A673 (cell line): ENCODE results near the gene CELF4. TPM values are rescaled to one million over a fixed set of nuclear protein-coding genes. Genes with fewer than 3 reads are reported as not detected.

Experiments
- BruUV-seq: library from RNA; stranded (reverse); fragments of 400-500 nt; replicated peaks from 2 replicates; lab custom pipeline; 2021; lab: Mats Ljungman, UMichigan
- CTCF ChIA-PET: fragments of 300-600 bp; sonication (Branson Sonifier 250); formaldehyde crosslinking; loops from one replicate; lab custom pipeline; 2022; ENCODE audit warnings: antibody characterized with exemption; lab: Charles Lee
- POLR2A ChIA-PET: fragments of 300-600 bp; sonication (Branson Sonifier 250); formaldehyde crosslinking; loops from one replicate; lab custom pipeline; 2022; ENCODE audit warnings: antibody characterized with exemption; ENCODE audit not compliant: low non-redundant PET; lab: Charles Lee
- DNase-seq: peaks from one replicate; pipeline ENCODE4 v3.0.0-alpha.2; 2015; ENCODE audit warnings: low spot score
- H3K27ac ChIP-seq: fragments of 200-600 bp; sonication (generic); 2 replicates; pipeline ENCODE4 v1.5.1; 2016; ENCODE audit warnings: mixed run types, low read depth, mild to moderate bottlenecking, mixed read lengths, antibody characterized with exemption, low read length; ENCODE audit not compliant: poor library complexity, severe bottlenecking
- H3K27me3 ChIP-seq: fragments of 200-600 bp; sonication (generic); replicated peaks from 2 replicates; pipeline ENCODE4 v1.6.1; 2017; ENCODE audit warnings: mixed run types, low read depth, mild to moderate bottlenecking, mixed read lengths, antibody characterized with exemption, low read length; ENCODE audit not compliant: insufficient read depth, poor library complexity
- H3K36me3 ChIP-seq: fragments of 200-600 bp; sonication (generic); 2 replicates; pipeline ENCODE4 v1.6.1; 2016; ENCODE audit warnings: mixed run types, mild to moderate bottlenecking, mixed read lengths, antibody characterized with exemption, low read length; ENCODE audit not compliant: insufficient read depth, poor library complexity, severe bottlenecking
- H3K4me1 ChIP-seq: fragments of 200-600 bp; sonication (generic); 2 replicates; pipeline ENCODE4 v1.6.1; 2017; ENCODE audit warnings: mixed run types, mild to moderate bottlenecking, mixed read lengths, antibody characterized with exemption, low read length; ENCODE audit not compliant: insufficient read depth, poor library complexity, severe bottlenecking
- H3K4me3 ChIP-seq: fragments of 200-600 bp; sonication (generic); 2 replicates; pipeline ENCODE4 v1.5.1; 2016; ENCODE audit warnings: low read depth, mixed run types, mild to moderate bottlenecking, mixed read lengths, low read length; ENCODE audit not compliant: poor library complexity, severe bottlenecking
- H3K9me3 ChIP-seq: fragments of 200-600 bp; sonication (generic); 2 replicates; pipeline ENCODE4 v1.6.1; 2016; ENCODE audit warnings: mixed run types, low read depth, mild to moderate bottlenecking, mixed read lengths, antibody characterized with exemption, low read length; ENCODE audit not compliant: poor library complexity, severe bottlenecking
- EZH2 ChIP-seq: fragments of 200-600 bp; sonication (generic); IDR thresholded peaks from 2 replicates; pipeline ENCODE4 v1.6.1; 2017; ENCODE audit warnings: borderline replicate concordance, low read depth, mild to moderate bottlenecking, mixed read lengths, antibody characterized with exemption, low read length; ENCODE audit not compliant: poor library complexity, severe bottlenecking
- intact Hi-C: fragments of 100-400 bp; cut with micrococcal nuclease; formaldehyde crosslinking; loops from one replicate; pipeline ENCODE4 v1.10.0; 2022; ENCODE audit not compliant: unreplicated experiment
- total RNA-seq: library from RNA; stranded (reverse); gene quantifications from 2 replicates; pipeline ENCODE4 v1.2.3, GENCODE V29; 2021
- TF ChIP-seq, protein P1 (sequence below): fragments of 300-800, 200-600 bp; sonication (generic); conservative IDR thresholded peaks from 2 replicates; pipeline ENCODE4 v1.5.1; 2017; ENCODE audit warnings: low read depth, mild to moderate bottlenecking, antibody characterized with exemption, low read length, moderate library complexity, mixed read lengths

Gene CELF4
- total RNA-seq, 1 experiment from 2014 or later, result not detected

DNA sequence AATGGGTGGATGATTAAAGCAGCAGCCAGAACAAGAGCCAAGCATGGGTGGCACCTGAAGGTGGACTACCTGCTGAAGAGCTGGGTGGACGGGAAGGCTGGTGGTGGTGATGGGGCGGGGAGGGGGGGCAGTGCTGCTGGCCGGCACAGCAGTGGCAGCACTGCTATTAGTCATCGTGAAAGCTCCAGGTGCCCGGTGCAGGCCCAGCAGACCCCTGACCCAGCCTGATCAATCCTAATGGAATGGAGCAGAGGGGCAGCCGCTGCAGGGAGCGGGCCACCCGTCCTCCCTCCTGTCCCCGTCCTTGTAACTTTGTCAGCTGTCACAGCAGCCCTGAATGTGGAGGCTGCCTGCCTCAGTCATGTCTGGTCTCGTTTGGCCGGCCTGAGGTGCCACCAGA, 174.9 kb downstream of the CELF4 start:
- H3K27ac ChIP-seq, result no peak overlapping the region
- no TSS peak for BruUV-seq
- POLR2A ChIA-PET, result no interaction called here
- CTCF ChIA-PET, result no interaction called here
- no peaks in the 10 kb centered on the region for H3K9me3 ChIP-seq
- H3K4me1 ChIP-seq, result peaks cover 5% of the 10 kb centered on the region
- DNase-seq, result no peak
- peaks cover 29% of the 10 kb centered on the region for H3K27me3 ChIP-seq
- TF ChIP-seq, protein P1, sequence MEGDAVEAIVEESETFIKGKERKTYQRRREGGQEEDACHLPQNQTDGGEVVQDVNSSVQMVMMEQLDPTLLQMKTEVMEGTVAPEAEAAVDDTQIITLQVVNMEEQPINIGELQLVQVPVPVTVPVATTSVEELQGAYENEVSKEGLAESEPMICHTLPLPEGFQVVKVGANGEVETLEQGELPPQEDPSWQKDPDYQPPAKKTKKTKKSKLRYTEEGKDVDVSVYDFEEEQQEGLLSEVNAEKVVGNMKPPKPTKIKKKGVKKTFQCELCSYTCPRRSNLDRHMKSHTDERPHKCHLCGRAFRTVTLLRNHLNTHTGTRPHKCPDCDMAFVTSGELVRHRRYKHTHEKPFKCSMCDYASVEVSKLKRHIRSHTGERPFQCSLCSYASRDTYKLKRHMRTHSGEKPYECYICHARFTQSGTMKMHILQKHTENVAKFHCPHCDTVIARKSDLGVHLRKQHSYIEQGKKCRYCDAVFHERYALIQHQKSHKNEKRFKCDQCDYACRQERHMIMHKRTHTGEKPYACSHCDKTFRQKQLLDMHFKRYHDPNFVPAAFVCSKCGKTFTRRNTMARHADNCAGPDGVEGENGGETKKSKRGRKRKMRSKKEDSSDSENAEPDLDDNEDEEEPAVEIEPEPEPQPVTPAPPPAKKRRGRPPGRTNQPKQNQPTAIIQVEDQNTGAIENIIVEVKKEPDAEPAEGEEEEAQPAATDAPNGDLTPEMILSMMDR, result no peak
- H3K4me3 ChIP-seq, result no peak overlapping the region
- H3K36me3 ChIP-seq, result no peaks in the 10 kb centered on the region
- intact Hi-C loops, result no loop called here

DNA sequence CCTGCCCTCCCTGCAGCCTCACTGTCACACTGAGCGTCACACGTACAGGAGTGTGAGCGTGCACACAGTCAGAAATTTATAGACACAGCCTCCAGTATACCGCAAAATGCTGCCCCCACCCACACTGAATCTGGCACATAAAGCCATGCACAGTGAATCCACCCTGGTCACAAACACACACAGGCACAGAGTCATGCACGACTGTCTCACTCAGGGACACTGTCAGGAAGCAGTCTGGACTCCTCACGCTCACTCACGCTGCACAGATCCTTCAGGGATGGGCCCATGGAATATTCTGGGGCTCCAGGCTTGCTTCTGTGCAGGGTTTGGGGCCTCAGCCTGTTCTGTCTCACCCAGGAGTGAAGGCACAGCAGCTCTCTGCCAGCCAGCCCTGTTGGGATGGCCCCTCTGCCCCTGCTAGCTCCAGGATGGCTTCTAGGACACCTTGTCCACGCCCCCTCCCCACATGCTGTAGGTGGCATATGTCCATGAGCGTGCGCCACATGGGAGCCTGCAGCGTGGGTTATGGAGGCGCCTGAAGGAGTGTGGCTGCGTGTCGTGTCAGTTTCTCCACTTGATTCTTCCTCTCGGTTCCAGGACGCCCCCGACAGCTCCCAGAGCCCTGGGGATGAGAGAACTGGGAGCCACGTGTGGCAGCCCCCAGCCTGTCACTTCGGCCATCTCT, 175.8 kb downstream of the CELF4 start:
- H3K4me3 ChIP-seq, result no peak overlapping the region
- CTCF ChIA-PET, result no interaction called here
- no peak for DNase-seq
- H3K9me3 ChIP-seq, result no peaks in the 10 kb centered on the region
- POLR2A ChIA-PET, result no interaction called here
- no peaks in the 10 kb centered on the region for H3K36me3 ChIP-seq
- intact Hi-C loops, result loop anchor here (5.0 kb wide), 1 partner anchor 147 kb away; no protein-coding TSS in a partner anchor
- TF ChIP-seq EZH2, result no peak
- TF ChIP-seq, protein P1, result no peak
- peaks cover 25% of the 10 kb centered on the region for H3K27me3 ChIP-seq
- H3K27ac ChIP-seq, result no peak overlapping the region
- no TSS peak for BruUV-seq
- H3K4me1 ChIP-seq, result peaks cover 5% of the 10 kb centered on the region

DNA sequence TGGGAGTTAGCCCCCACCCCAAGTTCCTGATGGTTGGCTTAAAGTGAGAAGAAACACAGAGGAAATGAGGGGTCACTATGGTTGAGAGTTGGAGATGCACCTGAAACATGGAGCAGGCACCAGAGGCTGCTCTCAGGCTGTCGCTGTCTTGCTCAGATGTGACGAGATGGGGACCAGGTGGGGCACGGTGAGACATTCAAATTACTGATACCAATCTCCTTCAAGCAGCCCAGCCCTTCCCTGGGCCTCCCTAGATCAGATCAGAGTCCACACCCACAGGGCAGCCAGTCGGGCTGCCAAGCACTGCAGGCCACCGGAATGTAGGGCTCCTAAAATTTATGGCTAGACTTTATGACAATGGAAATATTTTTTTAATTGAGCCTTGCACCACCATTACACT, 176.6 kb downstream of the CELF4 start:
- CTCF ChIA-PET, result no interaction called here
- BruUV-seq, result no TSS peak

More for the DNA sequence above, 176.6 kb downstream of the CELF4 start:
- H3K27ac ChIP-seq, result no peak overlapping the region
- POLR2A ChIA-PET, result no interaction called here
- no peaks in the 10 kb centered on the region for H3K9me3 ChIP-seq
- H3K4me1 ChIP-seq, result peaks cover 3% of the 10 kb centered on the region
- H3K4me3 ChIP-seq, result no peak overlapping the region
- peaks cover 24% of the 10 kb centered on the region for H3K27me3 ChIP-seq
- DNase-seq, result no peak
- TF ChIP-seq EZH2, result no peak
- TF ChIP-seq, protein P1, result no peak
- intact Hi-C loops, result loop anchor here (5.0 kb wide), 1 partner anchor 148 kb away; no protein-coding TSS in a partner anchor
- H3K36me3 ChIP-seq, result no peaks in the 10 kb centered on the region
